ENCODE measurements around the gene ERBB2. TPM values are rescaled to one million over a fixed set of nuclear protein-coding genes. Genes with fewer than 3 reads are reported as not detected.

ERBB2 gene
- total and polyA plus RNA-seq, 2 of the 8 experiments (the other 6 are each of a cell fraction or from before 2014, with no cell fraction given) = 183 to 394 TPM

GRCh38 chr17:39727556-39727955, 27.7 kb downstream of the ERBB2 start (continued):
- TF ChIP-seq CHD7 (IDR thresholded peaks at IDR 0.05; ENCODE audit: insufficient replicate concordance, low read length) (no peak), CHD2 (IDR thresholded peaks at IDR 0.05; ENCODE audit: low read length) (no peak), SUZ12 (IDR thresholded peaks at IDR 0.05; ENCODE audit: low read length) (no peak), CEBPB (IDR thresholded peaks at IDR 0.05; ENCODE audit: low read depth, low read length) (no peak), EP300 (IDR thresholded peaks at IDR 0.05; ENCODE audit: borderline replicate concordance in 1 of 2, low read depth in 2 of 2, low read length in 2 of 2) (no peak), USF2 (IDR thresholded peaks at IDR 0.05; ENCODE audit: low read length) (no peak), KDM5A (IDR thresholded peaks at IDR 0.05; ENCODE audit: low read length) (no peak), CTBP2 (IDR thresholded peaks at IDR 0.05; ENCODE audit: borderline replicate concordance, insufficient read depth, insufficient read length, low read length) (no peak), RAD21 (IDR thresholded peaks at IDR 0.05 in 1 of 2, conservative IDR thresholded peaks at IDR 0.05 in 1 of 2; ENCODE audit: low read depth in 2 of 2, low read length in 2 of 2) (no peak), JUND (IDR thresholded peaks at IDR 0.05; ENCODE audit: low read length) (no peak)
